Astrocyte of the spinal cord (primary cell): ENCODE data around the gene TOR2A.

ENCODE experiments used
- DNase-seq: peaks from one replicate; pipeline ENCODE4 v3.0.0; 2011; ENCODE audit warnings: low read depth, low spot score
- H3K4me3 ChIP-seq: 2 replicates; pipeline ENCODE4 v1.5.1; 2011; ENCODE audit warnings: low read depth, mild to moderate bottlenecking, low read length, moderate library complexity
- in situ Hi-C: cut with HindIII; loops from 2 replicates; pipeline ENCODE4 v1.10.0; 2017; ENCODE audit warnings: low sequenced_read_pairs
- TF ChIP-seq, protein P1 (sequence below): IDR thresholded peaks from 2 replicates; pipeline ENCODE4 v1.5.1; 2012; ENCODE audit warnings: low read depth, mild to moderate bottlenecking, low read length, inconsistent platforms

The TOR2A gene

GRCh38 chr9:127744398-127745110, 9.5 kb upstream of the TOR2A start:
- DNase-seq: no peak
- in situ Hi-C loops: no loop called here
- no peak overlapping the region for H3K4me3 ChIP-seq
- TF ChIP-seq, protein P1, sequence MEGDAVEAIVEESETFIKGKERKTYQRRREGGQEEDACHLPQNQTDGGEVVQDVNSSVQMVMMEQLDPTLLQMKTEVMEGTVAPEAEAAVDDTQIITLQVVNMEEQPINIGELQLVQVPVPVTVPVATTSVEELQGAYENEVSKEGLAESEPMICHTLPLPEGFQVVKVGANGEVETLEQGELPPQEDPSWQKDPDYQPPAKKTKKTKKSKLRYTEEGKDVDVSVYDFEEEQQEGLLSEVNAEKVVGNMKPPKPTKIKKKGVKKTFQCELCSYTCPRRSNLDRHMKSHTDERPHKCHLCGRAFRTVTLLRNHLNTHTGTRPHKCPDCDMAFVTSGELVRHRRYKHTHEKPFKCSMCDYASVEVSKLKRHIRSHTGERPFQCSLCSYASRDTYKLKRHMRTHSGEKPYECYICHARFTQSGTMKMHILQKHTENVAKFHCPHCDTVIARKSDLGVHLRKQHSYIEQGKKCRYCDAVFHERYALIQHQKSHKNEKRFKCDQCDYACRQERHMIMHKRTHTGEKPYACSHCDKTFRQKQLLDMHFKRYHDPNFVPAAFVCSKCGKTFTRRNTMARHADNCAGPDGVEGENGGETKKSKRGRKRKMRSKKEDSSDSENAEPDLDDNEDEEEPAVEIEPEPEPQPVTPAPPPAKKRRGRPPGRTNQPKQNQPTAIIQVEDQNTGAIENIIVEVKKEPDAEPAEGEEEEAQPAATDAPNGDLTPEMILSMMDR: no peak

- H3K4me3 ChIP-seq: peak overlapping the region; percentile 34
- TF ChIP-seq, protein P1: no peak
- in situ Hi-C loops: no loop called here
- peak; percentile 55 for DNase-seq
These were observed 7.5 kb upstream of the TOR2A start for GRCh38 chr9:127742435-127743088.

- DNase-seq: peak; percentile 37
- TF ChIP-seq, protein P1: no peak
- in situ Hi-C loops: no loop called here
- H3K4me3 ChIP-seq: peak overlapping the region; percentile 34
These were observed 6.8 kb upstream of the TOR2A start for GRCh38 chr9:127741831-127742434.

DNA sequence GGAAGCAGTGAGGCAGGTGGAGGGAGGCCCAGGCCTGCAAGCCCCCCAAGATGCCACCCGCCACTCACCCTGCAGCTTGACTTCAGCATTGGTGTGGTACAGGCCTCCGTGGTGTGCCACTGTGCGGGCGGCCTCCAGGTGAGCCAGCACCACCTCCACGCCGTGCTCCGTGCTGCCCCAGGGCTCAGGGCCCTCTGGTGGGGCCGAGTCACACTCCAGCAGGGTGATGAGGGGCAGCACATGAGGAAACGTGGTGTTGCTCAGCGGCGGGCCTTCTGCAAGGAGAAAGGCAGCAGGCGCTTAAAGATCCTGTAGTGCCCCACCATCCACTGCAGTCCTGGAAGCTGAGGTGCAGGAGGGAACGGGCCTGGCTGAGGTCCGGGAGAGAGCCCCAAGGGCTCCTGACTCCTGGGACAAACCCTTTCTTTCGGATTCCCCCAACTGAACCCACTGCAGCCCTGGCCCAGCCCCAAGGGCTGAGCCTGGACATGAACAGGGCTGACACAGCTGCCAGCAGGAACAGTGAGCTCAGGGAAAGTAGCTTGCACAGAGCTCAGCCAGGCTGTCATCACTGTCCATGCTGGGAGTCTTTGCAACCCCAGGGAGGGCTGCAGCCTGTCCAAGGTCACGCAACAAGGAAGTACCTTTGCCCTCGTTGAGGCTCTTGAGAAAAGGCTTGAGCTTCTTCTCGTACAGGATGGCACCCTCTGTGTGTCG, 4.7 kb upstream of the TOR2A start:
- in situ Hi-C loops: no loop called here
- H3K4me3 ChIP-seq: no peak overlapping the region
- no peak for DNase-seq
- TF ChIP-seq, protein P1: no peak

DNA sequence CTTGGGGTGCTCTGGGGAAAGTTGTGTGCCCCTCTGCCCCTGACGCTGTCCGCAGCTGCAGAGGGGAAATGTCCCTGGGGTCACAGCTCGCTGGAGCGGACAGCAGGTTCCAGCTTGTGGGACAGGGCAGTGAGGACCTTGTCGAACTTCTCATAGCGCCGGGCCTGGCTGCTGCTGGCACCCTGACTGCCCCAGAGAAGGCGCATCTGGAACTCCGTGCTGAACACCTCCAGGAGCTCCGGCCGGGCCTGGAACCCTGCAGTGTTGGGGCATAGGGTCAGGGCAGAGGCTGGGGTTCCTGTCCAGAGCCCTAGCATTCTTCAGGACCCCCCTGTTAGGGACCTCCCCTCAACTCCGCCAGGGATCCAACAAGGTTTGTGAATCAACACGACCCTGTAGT, 3.6 kb upstream of the TOR2A start:
- no peak overlapping the region for H3K4me3 ChIP-seq

More for the DNA sequence above, 3.6 kb upstream of the TOR2A start:
- in situ Hi-C loops: no loop called here
- DNase-seq: no peak
- TF ChIP-seq, protein P1: no peak
